Measurements from ENCODE around the gene ITGB2.

- TF ChIP-seq CTCF (IDR thresholded peaks at IDR 0.05; ENCODE audit: low read depth, low read length, poor library complexity, severe bottlenecking), result no peak
- TF ChIP-seq EZH2phosphoT487 (IDR thresholded peaks at IDR 0.05; ENCODE audit: borderline replicate concordance, low read length), result no peak
These were observed 52.0 kb downstream of the ITGB2 start for GRCh38 chr21:44868707-44869106.

Measured in DOHH2 (cell line).